GM12864 (cell line): ENCODE results near the gene TBXAS1.

Experiments
- DNase-seq: peaks from one replicate; pipeline ENCODE4 v3.0.0-alpha.2; 2011; ENCODE audit warnings: low read depth
- H3K4me3 ChIP-seq: 2 replicates; pipeline ENCODE4 v1.5.1; 2011; ENCODE audit warnings: mild to moderate bottlenecking, low read depth, low read length, control low read depth
- CTCF ChIP-seq: IDR thresholded peaks from 2 replicates; pipeline ENCODE4 v1.5.1; 2011; ENCODE audit warnings: low read depth, mild to moderate bottlenecking, moderate library complexity, low read length, control low read depth, inconsistent platforms; ENCODE audit errors: missing control alignments

Gene TBXAS1

GRCh38 chr7:139953229-139953628 lies 124.2 kb downstream of the TBXAS1 start:
- H3K4me3 ChIP-seq, result no peak overlapping the region
- TF ChIP-seq CTCF, result no peak
- no peak for DNase-seq

- H3K4me3 ChIP-seq, result no peak overlapping the region
- no peak for DNase-seq
- no peak for TF ChIP-seq CTCF
Observed at GRCh38 chr7:139955109-139955820, 126.2 kb downstream of the TBXAS1 start.

- no peak for TF ChIP-seq CTCF
- no peak for DNase-seq
- H3K4me3 ChIP-seq, result no peak overlapping the region
Observed at GRCh38 chr7:139958599-139959284, 129.7 kb downstream of the TBXAS1 start.

GRCh38 chr7:139959285-139959628 lies 130.2 kb downstream of the TBXAS1 start:
- no peak for TF ChIP-seq CTCF
- no peak for DNase-seq

GRCh38 chr7:139959718-139960117 lies 130.7 kb downstream of the TBXAS1 start:
- no peak overlapping the region for H3K4me3 ChIP-seq
- TF ChIP-seq CTCF, result no peak

More at GRCh38 chr7:139959285-139959628, 130.2 kb downstream of the TBXAS1 start:
- H3K4me3 ChIP-seq, result no peak overlapping the region

GRCh38 chr7:139960157-139960556 lies 131.1 kb downstream of the TBXAS1 start:
- no peak overlapping the region for H3K4me3 ChIP-seq
- TF ChIP-seq CTCF, result no peak
- no peak for DNase-seq

More at GRCh38 chr7:139959718-139960117, 130.7 kb downstream of the TBXAS1 start:
- no peak for DNase-seq
